HepG2 (cell line): ENCODE measurements around the gene NELL2. TPM values are rescaled to one million over a fixed set of nuclear protein-coding genes. Genes with fewer than 3 reads are reported as not detected.

Experiments
- HNRNPK ChIP-seq: fragments of 200-400 bp; formaldehyde crosslinking; IDR thresholded peaks from 2 replicates; pipeline ENCODE4 v1.6.1; 2018; ENCODE audit warnings: low read length, low read depth, moderate library complexity, mild to moderate bottlenecking; ENCODE audit not compliant: poor library complexity, severe bottlenecking
- PLRG1 ChIP-seq: fragments of 450-650 bp; conservative IDR thresholded peaks from 2 replicates; pipeline ENCODE4 v1.6.1; 2016
- ZNF121 ChIP-seq: sonication (generic); formaldehyde crosslinking; IDR thresholded peaks from 2 replicates; pipeline ENCODE4 v1.5.0; 2020; ENCODE audit warnings: mild to moderate bottlenecking, missing genetic modification reagents
- ZNF33B ChIP-seq: sonication (generic); formaldehyde crosslinking; IDR thresholded peaks from 2 replicates; pipeline ENCODE4 v1.5.1; 2020; ENCODE audit warnings: mild to moderate bottlenecking, missing genetic modification reagents
- ZNF562 ChIP-seq: sonication (generic); formaldehyde crosslinking; IDR thresholded peaks from 2 replicates; pipeline ENCODE4 v1.8.0; 2022; ENCODE audit warnings: missing genetic modification reagents, borderline replicate concordance
- ZNF563 ChIP-seq: sonication (generic); formaldehyde crosslinking; IDR thresholded peaks from 2 replicates; pipeline ENCODE4 v1.8.0; 2022; ENCODE audit warnings: mild to moderate bottlenecking, moderate library complexity, missing genetic modification reagents
- polyA plus RNA-seq, 8 experiments: library from polyadenylated mRNA; depleted of rRNA in 3 of 8; stranded (reverse) in 7 of 8; unstranded in 1 of 8; fragments of >200 nt; fragmentation: Illumina TruSeq in 4 of 8; extraction: Trizol in 4 of 8; gene quantifications; 2 replicates each; pipeline versions ENCODE4 v1.2.1 to v1.2.3, GENCODE V29; 2011 to 2016; ENCODE audit warnings: low read depth in 4 of 8, missing spikeins in 1 of 8, mixed read lengths in 1 of 8; ENCODE audit not compliant: insufficient read depth in 1 of 8
- total RNA-seq, 5 experiments: library from RNA; depleted of rRNA; stranded (reverse); fragments of >200 nt; fragmentation: Illumina TruSeq; extraction: Trizol; gene quantifications; 2 replicates each; pipeline ENCODE4 v1.2.3, GENCODE V29; 2016; ENCODE audit warnings: low read depth in 1 of 5
- TF ChIP-seq, protein P1 (sequence below): sonication (generic); formaldehyde crosslinking; IDR thresholded peaks from 2 replicates; pipeline ENCODE4 v1.8.1; 2022; ENCODE audit warnings: mild to moderate bottlenecking, missing genetic modification reagents
- TF ChIP-seq, protein P2 (sequence below): sonication (generic); formaldehyde crosslinking; conservative IDR thresholded peaks from 2 replicates; pipeline ENCODE4 v1.4.0; 2020; ENCODE audit warnings: missing genetic modification reagents
- TF ChIP-seq, protein P3 (sequence below): sonication (generic); formaldehyde crosslinking; IDR thresholded peaks from 2 replicates; pipeline ENCODE4 v1.8.0; 2022; ENCODE audit warnings: missing genetic modification reagents, mild to moderate bottlenecking, moderate library complexity, borderline replicate concordance
- TF ChIP-seq, protein P4 (sequence below): sonication (generic); formaldehyde crosslinking; IDR thresholded peaks from 2 replicates; pipeline ENCODE4 v1.4.0; 2020; ENCODE audit warnings: missing genetic modification reagents

Gene NELL2
- total and polyA plus RNA-seq, 2 of the 13 experiments (the other 11 are each of a cell fraction or from before 2014, with no cell fraction given): 0.11 TPM; not detected in 1

DNA sequence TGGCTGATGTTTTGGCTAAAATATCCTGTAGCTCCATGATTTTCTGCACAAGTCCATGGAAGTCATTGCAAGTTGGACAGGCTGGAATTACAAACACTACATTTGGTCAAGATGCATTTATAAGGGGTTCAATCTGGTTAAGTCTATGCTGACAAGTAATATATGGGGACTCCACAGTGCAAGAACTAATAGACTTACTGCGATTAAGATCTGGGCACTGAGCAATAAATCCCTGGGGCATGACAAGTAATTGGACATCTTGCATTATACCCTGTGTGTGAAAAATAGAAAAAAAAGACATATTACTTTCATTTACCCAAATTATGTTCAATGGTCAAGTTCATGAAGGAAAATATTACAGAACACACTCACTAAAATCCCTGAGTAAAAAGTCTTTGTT lies 99.1 kb downstream of the NELL2 start (continued):
- TF ChIP-seq, protein P1, sequence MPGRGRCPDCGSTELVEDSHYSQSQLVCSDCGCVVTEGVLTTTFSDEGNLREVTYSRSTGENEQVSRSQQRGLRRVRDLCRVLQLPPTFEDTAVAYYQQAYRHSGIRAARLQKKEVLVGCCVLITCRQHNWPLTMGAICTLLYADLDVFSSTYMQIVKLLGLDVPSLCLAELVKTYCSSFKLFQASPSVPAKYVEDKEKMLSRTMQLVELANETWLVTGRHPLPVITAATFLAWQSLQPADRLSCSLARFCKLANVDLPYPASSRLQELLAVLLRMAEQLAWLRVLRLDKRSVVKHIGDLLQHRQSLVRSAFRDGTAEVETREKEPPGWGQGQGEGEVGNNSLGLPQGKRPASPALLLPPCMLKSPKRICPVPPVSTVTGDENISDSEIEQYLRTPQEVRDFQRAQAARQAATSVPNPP: no peak
- TF ChIP-seq ZNF562 (CRISPR knock-in tag) (no peak), ZNF563 (CRISPR knock-in tag) (no peak), ZNF33B (no peak), ZNF121 (no peak), PLRG1 (no peak), HNRNPK (no peak)
- TF ChIP-seq, protein P2, sequence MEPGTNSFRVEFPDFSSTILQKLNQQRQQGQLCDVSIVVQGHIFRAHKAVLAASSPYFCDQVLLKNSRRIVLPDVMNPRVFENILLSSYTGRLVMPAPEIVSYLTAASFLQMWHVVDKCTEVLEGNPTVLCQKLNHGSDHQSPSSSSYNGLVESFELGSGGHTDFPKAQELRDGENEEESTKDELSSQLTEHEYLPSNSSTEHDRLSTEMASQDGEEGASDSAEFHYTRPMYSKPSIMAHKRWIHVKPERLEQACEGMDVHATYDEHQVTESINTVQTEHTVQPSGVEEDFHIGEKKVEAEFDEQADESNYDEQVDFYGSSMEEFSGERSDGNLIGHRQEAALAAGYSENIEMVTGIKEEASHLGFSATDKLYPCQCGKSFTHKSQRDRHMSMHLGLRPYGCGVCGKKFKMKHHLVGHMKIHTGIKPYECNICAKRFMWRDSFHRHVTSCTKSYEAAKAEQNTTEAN: no peak
- TF ChIP-seq, protein P3, sequence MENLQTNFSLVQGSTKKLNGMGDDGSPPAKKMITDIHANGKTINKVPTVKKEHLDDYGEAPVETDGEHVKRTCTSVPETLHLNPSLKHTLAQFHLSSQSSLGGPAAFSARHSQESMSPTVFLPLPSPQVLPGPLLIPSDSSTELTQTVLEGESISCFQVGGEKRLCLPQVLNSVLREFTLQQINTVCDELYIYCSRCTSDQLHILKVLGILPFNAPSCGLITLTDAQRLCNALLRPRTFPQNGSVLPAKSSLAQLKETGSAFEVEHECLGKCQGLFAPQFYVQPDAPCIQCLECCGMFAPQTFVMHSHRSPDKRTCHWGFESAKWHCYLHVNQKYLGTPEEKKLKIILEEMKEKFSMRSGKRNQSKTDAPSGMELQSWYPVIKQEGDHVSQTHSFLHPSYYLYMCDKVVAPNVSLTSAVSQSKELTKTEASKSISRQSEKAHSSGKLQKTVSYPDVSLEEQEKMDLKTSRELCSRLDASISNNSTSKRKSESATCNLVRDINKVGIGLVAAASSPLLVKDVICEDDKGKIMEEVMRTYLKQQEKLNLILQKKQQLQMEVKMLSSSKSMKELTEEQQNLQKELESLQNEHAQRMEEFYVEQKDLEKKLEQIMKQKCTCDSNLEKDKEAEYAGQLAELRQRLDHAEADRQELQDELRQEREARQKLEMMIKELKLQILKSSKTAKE: no peak
- TF ChIP-seq, protein P4, sequence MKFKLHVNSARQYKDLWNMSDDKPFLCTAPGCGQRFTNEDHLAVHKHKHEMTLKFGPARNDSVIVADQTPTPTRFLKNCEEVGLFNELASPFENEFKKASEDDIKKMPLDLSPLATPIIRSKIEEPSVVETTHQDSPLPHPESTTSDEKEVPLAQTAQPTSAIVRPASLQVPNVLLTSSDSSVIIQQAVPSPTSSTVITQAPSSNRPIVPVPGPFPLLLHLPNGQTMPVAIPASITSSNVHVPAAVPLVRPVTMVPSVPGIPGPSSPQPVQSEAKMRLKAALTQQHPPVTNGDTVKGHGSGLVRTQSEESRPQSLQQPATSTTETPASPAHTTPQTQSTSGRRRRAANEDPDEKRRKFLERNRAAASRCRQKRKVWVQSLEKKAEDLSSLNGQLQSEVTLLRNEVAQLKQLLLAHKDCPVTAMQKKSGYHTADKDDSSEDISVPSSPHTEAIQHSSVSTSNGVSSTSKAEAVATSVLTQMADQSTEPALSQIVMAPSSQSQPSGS (CRISPR knock-in tag): no peak
